Adrenal gland (tissue), 5 donors: ENCODE data around the gene HOXA5.

Experiments
- CTCF ChIP-seq, 6 experiments: fragments of 450-650 bp in 4 of 6; fragments of 200-600 bp in 2 of 6; sonication (generic) in 1 of 6; IDR thresholded peaks; 1 replicate in 5 of 6; 2 replicates in 1 of 6; pipeline versions ENCODE4 v1.5.1 to v1.8.0; 2016 to 2021; ENCODE audit warnings: antibody characterized with exemption in 6 of 6, mild to moderate bottlenecking in 2 of 6, moderate library complexity in 1 of 6
- POLR2A ChIP-seq, 2 donors: fragments of 450-650 bp; IDR thresholded peaks; one replicate each; pipeline ENCODE4 v1.6.1; 2017; ENCODE audit warnings: antibody characterized with exemption in 2 of 2, mild to moderate bottlenecking in 2 of 2, moderate library complexity in 1 of 2
- donor health status: DM: no; HTN: no; CAD: no.

GRCh38 chr7:27168265-27168947, 24.9 kb upstream of the HOXA5 start:
- TF ChIP-seq CTCF (IDR thresholded peaks at IDR 0.05) = no peak
- no peak for TF ChIP-seq POLR2A (IDR thresholded peaks at IDR 0.05)
